Measurements from ENCODE around the gene IL1B.

The IL1B gene

DNA sequence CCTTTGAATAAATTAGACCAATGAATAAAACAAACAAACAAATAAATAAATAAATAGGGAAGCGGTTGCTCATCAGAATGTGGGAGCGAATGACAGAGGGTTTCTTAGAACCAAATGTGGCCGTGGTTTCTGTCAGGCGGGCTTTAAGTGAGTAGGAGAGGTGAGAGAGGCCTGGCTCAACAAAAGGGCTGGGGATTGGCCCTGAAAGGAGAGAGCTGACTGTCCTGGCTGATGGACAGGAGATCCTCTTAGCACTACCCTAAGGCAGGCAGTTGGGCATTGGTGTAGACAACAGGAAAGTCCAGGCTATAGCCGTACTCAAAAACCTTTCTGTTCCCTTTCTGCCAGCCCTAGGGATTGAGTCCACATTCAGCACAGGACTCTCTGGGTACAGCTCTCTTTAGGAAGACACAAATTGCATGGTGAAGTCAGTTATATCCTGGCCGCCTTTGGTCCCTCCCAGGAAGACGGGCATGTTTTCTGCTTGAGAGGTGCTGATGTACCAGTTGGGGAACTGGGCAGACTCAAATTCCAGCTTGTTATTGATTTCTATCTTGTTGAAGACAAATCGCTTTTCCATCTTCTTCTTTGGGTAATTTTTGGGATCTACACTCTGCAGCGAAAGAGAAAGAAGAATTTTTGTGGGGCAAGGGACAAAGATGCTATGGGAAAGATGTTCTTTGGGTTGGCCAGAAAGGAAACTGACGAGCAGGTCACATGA is 6.5 kb downstream of the IL1B start:
- DNase-seq (ENCODE audit: low read depth) = no peak
- TF ChIP-seq, protein P1, sequence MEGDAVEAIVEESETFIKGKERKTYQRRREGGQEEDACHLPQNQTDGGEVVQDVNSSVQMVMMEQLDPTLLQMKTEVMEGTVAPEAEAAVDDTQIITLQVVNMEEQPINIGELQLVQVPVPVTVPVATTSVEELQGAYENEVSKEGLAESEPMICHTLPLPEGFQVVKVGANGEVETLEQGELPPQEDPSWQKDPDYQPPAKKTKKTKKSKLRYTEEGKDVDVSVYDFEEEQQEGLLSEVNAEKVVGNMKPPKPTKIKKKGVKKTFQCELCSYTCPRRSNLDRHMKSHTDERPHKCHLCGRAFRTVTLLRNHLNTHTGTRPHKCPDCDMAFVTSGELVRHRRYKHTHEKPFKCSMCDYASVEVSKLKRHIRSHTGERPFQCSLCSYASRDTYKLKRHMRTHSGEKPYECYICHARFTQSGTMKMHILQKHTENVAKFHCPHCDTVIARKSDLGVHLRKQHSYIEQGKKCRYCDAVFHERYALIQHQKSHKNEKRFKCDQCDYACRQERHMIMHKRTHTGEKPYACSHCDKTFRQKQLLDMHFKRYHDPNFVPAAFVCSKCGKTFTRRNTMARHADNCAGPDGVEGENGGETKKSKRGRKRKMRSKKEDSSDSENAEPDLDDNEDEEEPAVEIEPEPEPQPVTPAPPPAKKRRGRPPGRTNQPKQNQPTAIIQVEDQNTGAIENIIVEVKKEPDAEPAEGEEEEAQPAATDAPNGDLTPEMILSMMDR (conservative IDR thresholded peaks at IDR 0.05; ENCODE audit: low read depth, low read length) = no peak
- no peak overlapping the region for H3K4me3 ChIP-seq (ENCODE audit: low read depth, low read length)

DNA sequence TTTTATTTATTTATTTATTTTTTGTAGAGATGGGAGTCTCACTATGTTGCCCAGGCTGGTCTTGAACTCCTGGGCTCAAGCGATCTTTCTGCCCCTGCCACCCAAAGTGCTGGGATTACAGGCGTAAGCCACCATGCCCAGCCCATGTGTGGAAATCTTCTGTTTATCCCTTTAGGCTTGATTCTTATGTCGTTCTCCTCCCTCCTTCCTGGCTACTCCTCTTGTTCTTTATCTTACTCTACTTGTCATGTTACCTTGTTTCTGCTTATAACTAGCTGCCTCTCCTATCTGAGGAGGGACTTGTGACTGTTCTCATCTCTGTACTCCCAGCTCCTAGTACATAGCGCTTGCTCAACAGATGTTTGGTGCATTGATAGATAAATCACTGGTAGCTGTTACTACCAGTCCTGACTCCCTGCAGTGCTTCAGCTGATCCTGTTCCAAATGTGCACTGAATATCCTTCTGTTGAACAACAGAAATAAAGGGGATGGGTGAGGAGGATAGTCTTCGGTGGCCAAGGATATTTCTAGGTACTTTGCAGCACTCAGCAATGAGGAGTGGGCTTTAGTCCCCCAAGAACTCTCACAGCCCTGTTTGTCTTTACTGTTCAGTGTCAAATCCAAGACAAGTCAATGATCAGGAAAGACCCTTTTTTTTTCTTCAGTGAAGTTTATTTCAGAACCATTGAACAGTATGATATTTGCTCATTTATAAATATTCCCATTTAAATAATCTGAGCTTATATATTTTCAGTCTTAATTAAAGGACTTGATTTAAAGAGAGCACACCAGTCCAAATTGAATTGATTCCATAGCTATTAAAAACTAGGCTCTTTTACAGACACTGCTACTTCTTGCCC is 7.2 kb downstream of the IL1B start:
- peak; percentile 76 for DNase-seq (ENCODE audit: low read depth)
- TF ChIP-seq, protein P1 (conservative IDR thresholded peaks at IDR 0.05; ENCODE audit: low read depth, low read length) = no peak
- no peak overlapping the region for H3K4me3 ChIP-seq (ENCODE audit: low read depth, low read length)

DNA sequence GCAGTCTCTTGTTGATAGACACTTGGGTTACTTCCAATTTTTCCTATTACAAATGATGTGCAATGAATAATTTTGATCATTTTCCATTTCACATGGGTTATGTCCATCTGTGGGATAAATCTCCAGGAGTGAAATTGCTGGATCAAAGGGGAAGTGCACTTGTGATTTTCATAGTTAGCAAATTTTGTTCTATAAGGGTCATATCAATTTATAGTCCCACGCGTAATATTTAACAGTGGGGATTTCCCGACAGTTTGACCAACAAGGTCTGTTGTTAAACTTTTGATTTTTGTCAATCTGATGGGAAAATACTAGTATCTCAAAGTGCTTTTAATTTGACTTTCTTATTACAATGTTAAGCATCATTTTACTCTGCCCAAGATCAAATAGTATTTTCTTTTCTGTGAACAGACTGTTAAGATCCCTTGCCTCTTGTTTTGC is 8.3 kb downstream of the IL1B start:
- H3K4me3 ChIP-seq (ENCODE audit: low read depth, low read length) = no peak overlapping the region
- DNase-seq (ENCODE audit: low read depth) = no peak
- TF ChIP-seq, protein P1 (conservative IDR thresholded peaks at IDR 0.05; ENCODE audit: low read depth, low read length) = no peak

DNA sequence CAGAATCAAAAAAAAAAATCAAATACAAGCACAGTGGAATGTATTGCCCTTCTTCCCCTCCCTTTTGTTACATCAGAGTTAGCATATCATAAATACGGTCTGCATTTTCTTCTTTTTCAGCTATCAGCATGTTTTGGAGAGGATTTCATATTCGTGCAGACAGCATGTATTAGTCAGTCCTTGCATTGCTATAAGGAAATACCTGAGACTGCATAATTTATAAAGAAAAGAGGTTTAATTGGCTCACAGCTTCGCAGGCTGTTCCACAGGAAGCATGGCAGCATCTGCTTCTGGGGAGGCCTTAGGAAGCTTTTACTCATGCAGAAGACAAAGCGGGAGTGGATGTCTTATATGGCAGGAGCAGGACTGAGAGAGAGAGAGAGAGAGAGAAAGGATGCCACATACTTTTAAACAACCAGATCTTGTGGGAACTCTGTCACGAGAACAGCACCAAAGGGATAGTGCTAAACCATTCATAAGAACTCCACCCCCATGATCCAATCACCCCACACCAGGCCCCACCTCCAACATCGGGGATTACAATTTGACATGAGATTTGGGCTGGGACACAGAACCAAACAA is 8.9 kb downstream of the IL1B start:
- TF ChIP-seq, protein P1 (conservative IDR thresholded peaks at IDR 0.05; ENCODE audit: low read depth, low read length) = no peak
- no peak overlapping the region for H3K4me3 ChIP-seq (ENCODE audit: low read depth, low read length)
- no peak for DNase-seq (ENCODE audit: low read depth)

GRCh38 chr2:112827009-112827408 is 9.6 kb downstream of the IL1B start:
- no peak overlapping the region for H3K4me3 ChIP-seq (ENCODE audit: low read depth, low read length)
- no peak for DNase-seq (ENCODE audit: low read depth)
- TF ChIP-seq, protein P1 (conservative IDR thresholded peaks at IDR 0.05; ENCODE audit: low read depth, low read length) = no peak

DNA sequence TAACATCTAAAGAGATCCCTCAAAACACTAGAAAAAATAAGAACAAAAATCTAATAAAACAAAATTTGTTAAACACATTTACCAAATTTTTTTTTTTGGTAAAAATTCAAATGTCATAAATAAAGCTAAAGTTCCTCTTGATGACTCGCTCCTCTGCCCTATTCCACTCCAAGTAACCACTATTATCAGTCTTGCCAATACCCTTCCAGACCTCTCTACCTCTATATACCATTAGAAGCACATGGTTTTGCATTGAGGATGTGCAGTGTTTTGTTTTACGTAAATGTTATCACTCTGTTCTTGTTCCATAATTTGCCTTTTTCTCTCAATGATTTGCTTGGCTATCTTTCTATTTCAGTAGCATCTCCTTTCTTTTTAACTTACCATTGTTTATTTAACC is 10.9 kb downstream of the IL1B start:
- no peak for DNase-seq (ENCODE audit: low read depth)
- TF ChIP-seq, protein P1 (conservative IDR thresholded peaks at IDR 0.05; ENCODE audit: low read depth, low read length) = no peak
- no peak overlapping the region for H3K4me3 ChIP-seq (ENCODE audit: low read depth, low read length)
